ENCODE measurements around the gene EEF1A1. TPM values are rescaled to one million over a fixed set of nuclear protein-coding genes. Genes with fewer than 3 reads are reported as not detected.

The EEF1A1 gene
- total RNA-seq, 1 experiment from 2014 or later: 7,052 TPM

GRCh38 chr6:73515204-73515655, 5.6 kb downstream of the EEF1A1 start:
- Mint-ChIP-seq H3K4me1 (ENCODE audit: low read depth, unreplicated experiment) (peaks cover 14% of the 10 kb centered on the region), H3K4me3 (ENCODE audit: low read depth, unreplicated experiment) (peak overlapping the region; percentile 68), H3K36me3 (ENCODE audit: insufficient read depth, unreplicated experiment) (peaks cover 85% of the 10 kb centered on the region), H3K9me3 (ENCODE audit: low read depth, unreplicated experiment) (no peaks in the 10 kb centered on the region), H3K27ac (ENCODE audit: unreplicated experiment) (peak overlapping the region; percentile 29), H3K27me3 (ENCODE audit: unreplicated experiment) (peaks cover 7% of the 10 kb centered on the region)
- intact Hi-C loops (cut with micrococcal nuclease; ENCODE audit: unreplicated experiment): loop anchor here (1.0 kb wide), 1 partner anchor 95 kb away; no protein-coding TSS in a partner anchor
- CTCF ChIA-PET: interaction anchor here (0.6 to 1.2 kb wide), 3 partner anchors 96 to 218 kb away, joined by 3 to 4 read pairs (median 4); no protein-coding TSS in a partner anchor
- no peak for DNase-seq
- BruUV-seq (replicated peaks): no TSS peak
- TF ChIP-seq CTCF (IDR thresholded peaks at IDR 0.05; ENCODE audit: unreplicated experiment): no peak

- no peak for TF ChIP-seq CTCF (IDR thresholded peaks at IDR 0.05; ENCODE audit: unreplicated experiment)
- Mint-ChIP-seq H3K4me3 (ENCODE audit: low read depth, unreplicated experiment) (no peak overlapping the region), H3K4me1 (ENCODE audit: low read depth, unreplicated experiment) (peaks cover 14% of the 10 kb centered on the region), H3K9me3 (ENCODE audit: low read depth, unreplicated experiment) (no peaks in the 10 kb centered on the region), H3K27me3 (ENCODE audit: unreplicated experiment) (peaks cover 2% of the 10 kb centered on the region), H3K36me3 (ENCODE audit: insufficient read depth, unreplicated experiment) (peaks cover 80% of the 10 kb centered on the region), H3K27ac (ENCODE audit: unreplicated experiment) (peak overlapping the region; percentile 29)
- intact Hi-C loops (cut with micrococcal nuclease; ENCODE audit: unreplicated experiment): loop anchor here (1.0 kb wide), 1 partner anchor 96 kb away; no protein-coding TSS in a partner anchor
- BruUV-seq (replicated peaks): no TSS peak
- no peak for DNase-seq
- CTCF ChIA-PET: interaction anchor here (1.2 kb wide), 1 partner anchor 138 kb away, joined by 4 read pairs; no protein-coding TSS in a partner anchor
Observed at GRCh38 chr6:73514746-73515110, 6.1 kb downstream of the EEF1A1 start.

- H3K36me3 Mint-ChIP-seq (ENCODE audit: insufficient read depth, unreplicated experiment): peaks cover 73% of the 10 kb centered on the region
- H3K9me3 Mint-ChIP-seq (ENCODE audit: low read depth, unreplicated experiment): no peaks in the 10 kb centered on the region
- TF ChIP-seq CTCF (IDR thresholded peaks at IDR 0.05; ENCODE audit: unreplicated experiment): no peak
- no TSS peak for BruUV-seq (replicated peaks)
- H3K4me1 Mint-ChIP-seq (ENCODE audit: low read depth, unreplicated experiment): peaks cover 14% of the 10 kb centered on the region
- no peak for DNase-seq
- CTCF ChIA-PET: no interaction called here
- H3K27ac Mint-ChIP-seq (ENCODE audit: unreplicated experiment): peak overlapping the region; percentile 29
- H3K4me3 Mint-ChIP-seq (ENCODE audit: low read depth, unreplicated experiment): no peak overlapping the region
- no peaks in the 10 kb centered on the region for H3K27me3 Mint-ChIP-seq (ENCODE audit: unreplicated experiment)
- intact Hi-C loops (cut with micrococcal nuclease; ENCODE audit: unreplicated experiment): no loop called here
Observed at GRCh38 chr6:73513496-73513854, 7.4 kb downstream of the EEF1A1 start.

GRCh38 chr6:73511796-73512195, 9.0 kb downstream of the EEF1A1 start:
- Mint-ChIP-seq H3K27ac (ENCODE audit: unreplicated experiment) (peak overlapping the region; percentile 52), H3K4me1 (ENCODE audit: low read depth, unreplicated experiment) (peaks cover 11% of the 10 kb centered on the region), H3K36me3 (ENCODE audit: insufficient read depth, unreplicated experiment) (peaks cover 62% of the 10 kb centered on the region)

More at GRCh38 chr6:73511796-73512195, 9.0 kb downstream of the EEF1A1 start:
- no TSS peak for BruUV-seq (replicated peaks)
- no peak overlapping the region for H3K4me3 Mint-ChIP-seq (ENCODE audit: low read depth, unreplicated experiment)
- H3K27me3 Mint-ChIP-seq (ENCODE audit: unreplicated experiment): no peaks in the 10 kb centered on the region
- TF ChIP-seq CTCF (IDR thresholded peaks at IDR 0.05; ENCODE audit: unreplicated experiment): no peak
- intact Hi-C loops (cut with micrococcal nuclease; ENCODE audit: unreplicated experiment): no loop called here
- no peak for DNase-seq
- H3K9me3 Mint-ChIP-seq (ENCODE audit: low read depth, unreplicated experiment): no peaks in the 10 kb centered on the region
- CTCF ChIA-PET: interaction anchor here (1.9 kb wide), 1 partner anchor 69 kb away, joined by 6 read pairs; no protein-coding TSS in a partner anchor

All from Calu3 (cell line).